ENCODE results near the gene BATF2. TPM values are rescaled to one million over a fixed set of nuclear protein-coding genes. Genes with fewer than 3 reads are reported as not detected.

BATF2 gene
- polyA plus RNA-seq, 4 donors = 8.1 to 22.7 (median 10.9) TPM

DNA sequence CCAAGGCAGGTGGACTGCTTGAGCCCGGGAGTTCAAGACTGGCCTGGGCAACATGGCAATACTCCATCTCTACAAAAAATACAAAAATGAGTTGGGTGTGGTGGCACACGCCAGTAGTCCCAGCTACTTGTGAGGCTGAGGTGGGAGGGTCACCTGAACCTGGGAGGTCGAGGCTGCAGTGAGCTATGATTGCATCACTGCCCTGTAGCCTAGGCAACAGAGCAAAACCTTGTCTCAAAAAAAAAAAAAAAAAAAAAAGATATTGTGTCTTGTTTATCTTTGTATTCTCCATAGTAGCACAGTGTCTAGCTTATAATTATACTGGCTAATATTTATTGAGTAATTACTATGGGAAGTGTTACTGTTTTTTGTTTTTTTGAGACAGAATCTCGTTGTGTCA, 45.2 kb downstream of the BATF2 start:
- no peak for FAIRE-seq
- Histone ChIP-seq H3K27me3 (ENCODE audit: control insufficient read depth in 3 of 3, insufficient read depth in 3 of 3, low read length in 3 of 3) (peaks cover 0 to 3% (median 0%) of the 10 kb centered on the region in 3 donors), H3K9me3 (ENCODE audit: control insufficient read depth in 2 of 2, insufficient read depth in 1 of 2, low read depth in 1 of 2, low read length in 1 of 2) (no peaks in the 10 kb centered on the region), H3K27ac (ENCODE audit: low read depth in 1 of 3, low read length in 2 of 3) (no peak overlapping the region), H3K36me3 (ENCODE audit: control insufficient read depth in 3 of 3, insufficient read depth in 2 of 3, low read depth in 1 of 3, low read length in 3 of 3) (no peaks in the 10 kb centered on the region), H3K4me3 (ENCODE audit: low read depth in 1 of 3, low read length in 3 of 3) (no peak overlapping the region), H3K4me1 (ENCODE audit: control insufficient read depth in 3 of 3, insufficient read depth in 2 of 3, low read depth in 1 of 3, low read length in 2 of 3) (no peaks in the 10 kb centered on the region)
- WGBS, 3 donors = 50 to 73% (median 64%) methylated on average over 4 of the region's 4 CpGs
- no peak for DNase-seq

DNA sequence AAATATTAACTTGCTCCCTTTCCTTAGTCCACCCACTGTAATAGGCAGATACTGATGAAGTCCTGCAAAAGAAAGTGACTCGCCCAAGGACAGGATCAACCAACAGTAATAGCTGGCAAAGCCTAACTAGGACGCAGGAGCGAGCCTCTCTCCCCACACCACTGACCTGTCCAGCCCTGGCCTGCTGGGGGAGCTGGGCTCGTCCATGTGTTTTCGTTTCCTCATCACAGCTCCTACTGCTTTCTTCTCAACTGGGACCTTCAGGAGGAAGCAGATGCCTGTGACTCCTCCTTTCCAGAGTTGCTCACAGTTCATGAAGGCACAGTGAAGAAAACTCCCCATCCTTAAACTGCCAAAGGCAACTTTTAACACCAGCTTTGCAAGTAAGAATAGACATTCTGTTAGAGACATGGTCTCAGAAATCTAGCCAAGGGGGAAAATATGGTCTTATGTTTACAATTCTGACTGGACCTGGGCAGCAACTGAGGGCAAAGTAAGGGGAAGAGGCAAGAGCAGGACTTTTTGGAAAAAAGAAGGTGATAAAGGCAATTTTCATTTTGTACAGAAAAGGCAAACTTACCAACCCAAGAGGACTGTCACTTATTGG, 49.5 kb downstream of the BATF2 start:
- no peaks in the 10 kb centered on the region for H3K9me3 ChIP-seq (ENCODE audit: control insufficient read depth in 2 of 2, insufficient read depth in 1 of 2, low read depth in 1 of 2, low read length in 1 of 2)
- no peaks in the 10 kb centered on the region for H3K36me3 ChIP-seq (ENCODE audit: control insufficient read depth in 3 of 3, insufficient read depth in 2 of 3, low read depth in 1 of 3, low read length in 3 of 3)
- peaks cover 0 to 3% (median 0%) of the 10 kb centered on the region in 3 donors for H3K27me3 ChIP-seq (ENCODE audit: control insufficient read depth in 3 of 3, insufficient read depth in 3 of 3, low read length in 3 of 3)
- no peaks in the 10 kb centered on the region for H3K4me1 ChIP-seq (ENCODE audit: control insufficient read depth in 3 of 3, insufficient read depth in 2 of 3, low read depth in 1 of 3, low read length in 2 of 3)
- FAIRE-seq (no peak), DNase-seq (no peak)
- 61 to 82% (median 75%) methylated on average over 5 of the region's 5 CpGs for WGBS, 3 donors
- H3K27ac ChIP-seq (ENCODE audit: low read depth in 1 of 3, low read length in 2 of 3) = no peak overlapping the region
- H3K4me3 ChIP-seq (ENCODE audit: low read depth in 1 of 3, low read length in 3 of 3) = no peak overlapping the region

Other genes starting within 250 kb of the BATF2 start
- gene PYGM, start 237.0 kb downstream of the BATF2 start, polyA plus RNA-seq = 1 to 10 TPM in 3 of 4 donors, under 1 TPM in 1; 0.54 to 1.5 (median 1.1) TPM
- gene SF1, start 218.4 kb downstream of the BATF2 start, polyA plus RNA-seq = 100 to 1,000 TPM in 1 of 4 donors, 10 to 100 TPM in 3; 69.8 to 328 (median 83.5) TPM
- 10 to 100 TPM in 2 of 4 donors, 1 to 10 TPM in 2; 9.2 to 13.6 (median 9.9) TPM for gene MAP4K2, start 193.8 kb downstream of the BATF2 start, polyA plus RNA-seq
- gene MEN1, start 186.4 kb downstream of the BATF2 start, polyA plus RNA-seq = 10 to 100 TPM; 17.6 to 28.3 (median 25.2) TPM
- gene CDC42BPG, start 152.3 kb downstream of the BATF2 start, polyA plus RNA-seq = 10 to 100 TPM in 3 of 4 donors, 1 to 10 TPM in 1; 8.3 to 36.5 (median 19.5) TPM
- 10 to 100 TPM; 31.3 to 94.0 (median 34.5) TPM for gene EHD1, start 118.3 kb downstream of the BATF2 start, polyA plus RNA-seq
- 10 to 100 TPM; 18.0 to 35.7 (median 24.7) TPM for gene ATG2A, start 79.8 kb downstream of the BATF2 start, polyA plus RNA-seq
- gene PPP2R5B, start 72.3 kb downstream of the BATF2 start, polyA plus RNA-seq = 10 to 100 TPM in 3 of 4 donors, 1 to 10 TPM in 1; 8.2 to 15.9 (median 13.6) TPM
- under 1 TPM in 2 of 4 donors, not detected in 2; 0.13 to 0.19 TPM for gene GPHA2, start 61.1 kb downstream of the BATF2 start, polyA plus RNA-seq
- under 1 TPM in 1 of 4 donors, not detected in 3; 0.25 TPM for gene MAJIN, start 24.9 kb downstream of the BATF2 start, polyA plus RNA-seq
- gene ARL2, start 17.2 kb upstream of the BATF2 start, polyA plus RNA-seq = 100 to 1,000 TPM in 1 of 4 donors, 10 to 100 TPM in 3; 72.0 to 121 (median 85.9) TPM
- gene SNX15, start 30.5 kb upstream of the BATF2 start, polyA plus RNA-seq = 10 to 100 TPM; 23.2 to 46.6 (median 31.0) TPM
- gene SAC3D1, start 44.2 kb upstream of the BATF2 start, polyA plus RNA-seq = 10 to 100 TPM in 2 of 4 donors, 1 to 10 TPM in 2; 6.9 to 18.1 (median 9.0) TPM
- 100 to 1,000 TPM in 2 of 4 donors, 10 to 100 TPM in 2; 26.5 to 436 (median 104) TPM for gene NAALADL1, start 61.6 kb upstream of the BATF2 start, polyA plus RNA-seq
- 10 to 100 TPM in 2 of 4 donors, 1 to 10 TPM in 1, under 1 TPM in 1; 0.54 to 19.3 (median 8.8) TPM for gene CDCA5, start 87.1 kb upstream of the BATF2 start, polyA plus RNA-seq
- gene ZFPL1, start 87.3 kb upstream of the BATF2 start, polyA plus RNA-seq = 10 to 100 TPM; 40.5 to 65.8 (median 53.7) TPM
- 100 to 1,000 TPM; 111 to 159 (median 136) TPM for gene VPS51, start 99.2 kb upstream of the BATF2 start, polyA plus RNA-seq
- 10 to 100 TPM; 21.1 to 64.6 (median 40.3) TPM for gene TM7SF2, start 114.9 kb upstream of the BATF2 start, polyA plus RNA-seq
- gene ZNHIT2, start 120.7 kb upstream of the BATF2 start, polyA plus RNA-seq = 10 to 100 TPM in 3 of 4 donors, 1 to 10 TPM in 1; 7.7 to 13.6 (median 13.0) TPM
- 1,000 to 10,000 TPM in 2 of 4 donors, 100 to 1,000 TPM in 2; 960 to 1,177 (median 1,066) TPM for gene FAU, start 125.2 kb upstream of the BATF2 start, polyA plus RNA-seq
- 10 to 100 TPM; 35.2 to 65.7 (median 50.6) TPM for gene MRPL49, start 125.3 kb upstream of the BATF2 start, polyA plus RNA-seq
- gene SYVN1, start 137.5 kb upstream of the BATF2 start, polyA plus RNA-seq = 10 to 100 TPM; 10.5 to 34.4 (median 19.5) TPM
- gene SPDYC, start 173.3 kb upstream of the BATF2 start, polyA plus RNA-seq = under 1 TPM in 1 of 4 donors, not detected in 3; 0.13 TPM
- 100 to 1,000 TPM; 107 to 218 (median 205) TPM for gene CAPN1, start 185.0 kb upstream of the BATF2 start, polyA plus RNA-seq